HepG2 (cell line): ENCODE measurements around the gene FAM221B. TPM values are rescaled to one million over a fixed set of nuclear protein-coding genes. Genes with fewer than 3 reads are reported as not detected.

Experiments used
- ATAC-seq: fragments of 200-7000 bp; cut with Tn5 transposase; 3 replicates; pipeline ENCODE4 v1.9.1; 2020; ENCODE audit warnings: mild to moderate bottlenecking, moderate library complexity
- BruUV-seq: library from RNA; stranded (reverse); fragments of 400-500 nt; replicated peaks from 2 replicates; lab custom pipeline; 2021; lab: Mats Ljungman, UMichigan
- CTCF ChIA-PET: fragments of 300-600 bp; formaldehyde crosslinking; extraction: SDS; loops from one replicate; lab custom pipeline; 2021; ENCODE audit warnings: low total read pairs, inconsistent platforms, low intra/inter-chr PET ratio; lab: Yijun Ruan, JAX
- POLR2A ChIA-PET: fragments of 350-600 bp; sonication (Branson Sonifier 250); formaldehyde crosslinking; loops from one replicate; lab custom pipeline; 2020; ENCODE audit warnings: antibody characterized with exemption, inconsistent platforms; lab: Yijun Ruan, JAX
- DNase-seq: peaks from one replicate; pipeline ENCODE4 v3.0.0-alpha.2; 2015; ENCODE audit warnings: low spot score
- FAIRE-seq: peaks from 3 replicates; lab custom pipeline; 2011; peaks lifted over from hg19 to GRCh38; lab: Jason Lieb, UNC
- H2AFZ ChIP-seq: one replicate; pipeline ENCODE4 v1.6.1; 2011; ENCODE audit warnings: low read length, inconsistent platforms
- H3K27ac ChIP-seq: fragments of 300-600 bp; 3 replicates; pipeline ENCODE4 v1.8.0; 2011; ENCODE audit warnings: mixed run types, mild to moderate bottlenecking, mixed read lengths, low read length, inconsistent platforms; ENCODE audit not compliant: insufficient read depth; ENCODE audit errors: extremely low read length
- H3K27me3 ChIP-seq, 2 experiments: fragments of 200-600 bp in 1 of 2; 2 replicates in 1 of 2; 3 replicates in 1 of 2; pipeline versions ENCODE4 v1.6.0 to v1.8.0; 2011; ENCODE audit warnings: low read length in 2 of 2, mild to moderate bottlenecking in 2 of 2, moderate library complexity in 2 of 2, inconsistent platforms in 1 of 2; ENCODE audit not compliant: insufficient read depth in 2 of 2, control insufficient read depth in 1 of 2
- H3K36me3 ChIP-seq, 2 experiments: fragments of 200-600 bp in 1 of 2; replicated peaks in 1 of 2; 2 replicates in 1 of 2; 3 replicates in 1 of 2; pipeline versions ENCODE4 v1.5.1 to v1.8.0; 2011; ENCODE audit warnings: low read length in 2 of 2, inconsistent platforms in 1 of 2; ENCODE audit not compliant: insufficient read depth in 2 of 2, control insufficient read depth in 1 of 2
- H3K4me1 ChIP-seq: 2 replicates; pipeline ENCODE4 v1.5.1; 2012; ENCODE audit warnings: low read length, inconsistent platforms; ENCODE audit not compliant: insufficient read depth
- H3K4me2 ChIP-seq: 2 replicates; pipeline ENCODE4 v1.6.0; 2011; ENCODE audit warnings: low read depth, low read length, inconsistent platforms
- H3K4me3 ChIP-seq, 3 experiments: fragments of 200-600 bp in 1 of 3; sonication (generic), shearing (Covaris generic) in 1 of 3; replicated peaks in 1 of 3; 2 replicates each; pipeline ENCODE4 v1.5.1; 2011 to 2016; ENCODE audit warnings: low read length in 3 of 3, inconsistent platforms in 2 of 3, low read depth in 2 of 3, mild to moderate bottlenecking in 2 of 3, control low read depth in 1 of 3, mixed read lengths in 1 of 3; ENCODE audit not compliant: insufficient read depth in 1 of 3
- H3K79me2 ChIP-seq: one replicate; pipeline ENCODE4 v1.6.1; 2011; ENCODE audit warnings: low read length, inconsistent platforms; ENCODE audit not compliant: insufficient read depth
- H3K9ac ChIP-seq: 2 replicates; pipeline ENCODE4 v1.6.0; 2011; ENCODE audit warnings: mild to moderate bottlenecking, low read depth, low read length, inconsistent platforms; ENCODE audit not compliant: insufficient read depth
- H3K9me3 ChIP-seq: 2 replicates; pipeline ENCODE4 v1.5.1; 2012; ENCODE audit warnings: mild to moderate bottlenecking, low read length
- H4K20me1 ChIP-seq: 2 replicates; pipeline ENCODE4 v1.6.0; 2011; ENCODE audit warnings: inconsistent platforms, mild to moderate bottlenecking, low read length, moderate library complexity; ENCODE audit not compliant: insufficient read depth
- AHR ChIP-seq: IDR thresholded peaks from 2 replicates; pipeline ENCODE4 v1.6.1; 2018; ENCODE audit warnings: missing genetic modification reagents, missing compliant biosample characterization
- CAMTA2 ChIP-seq: sonication (generic); formaldehyde crosslinking; IDR thresholded peaks from 2 replicates; pipeline ENCODE4 v1.4.0; 2020; ENCODE audit warnings: mild to moderate bottlenecking, missing genetic modification reagents, borderline replicate concordance
- FOXC1 ChIP-seq: sonication (generic); formaldehyde crosslinking; IDR thresholded peaks from 2 replicates; pipeline ENCODE4 v1.8.0; 2022; ENCODE audit warnings: mild to moderate bottlenecking, missing genetic modification reagents, borderline replicate concordance
- FOXK1 ChIP-seq: sonication (generic); formaldehyde crosslinking; IDR thresholded peaks from 2 replicates; pipeline ENCODE4 v1.4.0; 2020; ENCODE audit warnings: low read depth, missing genetic modification reagents, borderline replicate concordance
- HOXD1 ChIP-seq: sonication (generic); formaldehyde crosslinking; IDR thresholded peaks from 2 replicates; pipeline ENCODE4 v1.5.0; 2020; ENCODE audit warnings: missing genetic modification reagents
- NFYC ChIP-seq: IDR thresholded peaks from 2 replicates; pipeline ENCODE4 v1.6.1; 2016; ENCODE audit warnings: missing genetic modification reagents, missing compliant biosample characterization
- RORA ChIP-seq: sonication (generic); formaldehyde crosslinking; IDR thresholded peaks from 2 replicates; pipeline ENCODE4 v1.5.0; 2020; ENCODE audit warnings: mild to moderate bottlenecking, missing genetic modification reagents, moderate library complexity
- SNAPC5 ChIP-seq: sonication (generic); formaldehyde crosslinking; IDR thresholded peaks from 2 replicates; pipeline ENCODE4 v1.8.1; 2023; ENCODE audit warnings: mild to moderate bottlenecking, missing genetic modification reagents, borderline replicate concordance
- ZBTB21 ChIP-seq: sonication (generic); formaldehyde crosslinking; IDR thresholded peaks from 2 replicates; pipeline ENCODE4 v1.4.0; 2020; ENCODE audit warnings: missing genetic modification reagents
- ZFP91 ChIP-seq: sonication (generic); formaldehyde crosslinking; IDR thresholded peaks from 2 replicates; pipeline ENCODE4 v1.9.0; 2022; ENCODE audit warnings: missing genetic modification reagents, mild to moderate bottlenecking, borderline replicate concordance
- ZNF569 ChIP-seq: sonication (generic); formaldehyde crosslinking; IDR thresholded peaks from 2 replicates; pipeline ENCODE4 v1.5.0; 2020; ENCODE audit warnings: mild to moderate bottlenecking, missing genetic modification reagents, moderate library complexity, borderline replicate concordance
- ZNF7 ChIP-seq: IDR thresholded peaks from 2 replicates; pipeline ENCODE4 v1.6.1; 2016; ENCODE audit warnings: missing biosample characterization, missing genetic modification reagents
- ZNF713 ChIP-seq: sonication (generic); formaldehyde crosslinking; IDR thresholded peaks from 2 replicates; pipeline ENCODE4 v1.4.0; 2020; ENCODE audit warnings: mild to moderate bottlenecking, missing genetic modification reagents
- ZNF775 ChIP-seq: sonication (generic); formaldehyde crosslinking; IDR thresholded peaks from 2 replicates; pipeline ENCODE4 v1.4.0; 2020; ENCODE audit warnings: missing genetic modification reagents, mild to moderate bottlenecking, moderate library complexity, borderline replicate concordance
- ZNF790 ChIP-seq: sonication (generic); formaldehyde crosslinking; IDR thresholded peaks from 2 replicates; pipeline ENCODE4 v1.8.0; 2022; ENCODE audit warnings: missing genetic modification reagents, mild to moderate bottlenecking, borderline replicate concordance
- ZSCAN25 ChIP-seq: sonication (generic); formaldehyde crosslinking; IDR thresholded peaks from 2 replicates; pipeline ENCODE4 v1.8.0; 2022; ENCODE audit warnings: mild to moderate bottlenecking, missing genetic modification reagents
- WGBS: methylation state at CpG from one replicate; pipeline ENCODE4 v1.1.6; 2017; ENCODE audit warnings: low lambda C conversion rate; 5-methylcytosine and 5-hydroxymethylcytosine counted together
- in situ Hi-C: cut with HindIII; loops from 2 replicates; pipeline ENCODE4 v1.10.0; 2017; ENCODE audit warnings: low pct_unique_long_range_greater_than_20kb; ENCODE audit not compliant: extremely low pct_ligation_motif_present
- intact Hi-C: fragments of 100-400 bp; cut with micrococcal nuclease; formaldehyde crosslinking; loops from one replicate; pipeline ENCODE4 v1.10.0; 2022; ENCODE audit not compliant: unreplicated experiment
- polyA plus RNA-seq, 8 experiments: library from polyadenylated mRNA; depleted of rRNA in 3 of 8; stranded (reverse) in 7 of 8; unstranded in 1 of 8; fragments of >200 nt; fragmentation: Illumina TruSeq in 4 of 8; extraction: Trizol in 4 of 8; gene quantifications; 2 replicates each; pipeline versions ENCODE4 v1.2.1 to v1.2.3, GENCODE V29; 2011 to 2016; ENCODE audit warnings: low read depth in 4 of 8, missing spikeins in 1 of 8, mixed read lengths in 1 of 8; ENCODE audit not compliant: insufficient read depth in 1 of 8
- total RNA-seq, 5 experiments: library from RNA; depleted of rRNA; stranded (reverse); fragments of >200 nt; fragmentation: Illumina TruSeq; extraction: Trizol; gene quantifications; 2 replicates each; pipeline ENCODE4 v1.2.3, GENCODE V29; 2016; ENCODE audit warnings: low read depth in 1 of 5
- TF ChIP-seq, protein P1 (sequence below): sonication (generic); formaldehyde crosslinking; IDR thresholded peaks from 2 replicates; pipeline ENCODE4 v1.5.0; 2020; ENCODE audit warnings: missing genetic modification reagents
- TF ChIP-seq, protein P2 (sequence below): sonication (generic); formaldehyde crosslinking; IDR thresholded peaks from 2 replicates; pipeline ENCODE4 v1.5.1; 2020; ENCODE audit warnings: mild to moderate bottlenecking, missing genetic modification reagents, moderate library complexity
- TF ChIP-seq, protein P3 (sequence below): sonication (generic); formaldehyde crosslinking; IDR thresholded peaks from 2 replicates; pipeline ENCODE4 v1.4.0; 2020; ENCODE audit warnings: missing genetic modification reagents

Gene FAM221B
- total and polyA plus RNA-seq, 2 of the 13 experiments (the other 11 are each of a cell fraction or from before 2014, with no cell fraction given): not detected

DNA sequence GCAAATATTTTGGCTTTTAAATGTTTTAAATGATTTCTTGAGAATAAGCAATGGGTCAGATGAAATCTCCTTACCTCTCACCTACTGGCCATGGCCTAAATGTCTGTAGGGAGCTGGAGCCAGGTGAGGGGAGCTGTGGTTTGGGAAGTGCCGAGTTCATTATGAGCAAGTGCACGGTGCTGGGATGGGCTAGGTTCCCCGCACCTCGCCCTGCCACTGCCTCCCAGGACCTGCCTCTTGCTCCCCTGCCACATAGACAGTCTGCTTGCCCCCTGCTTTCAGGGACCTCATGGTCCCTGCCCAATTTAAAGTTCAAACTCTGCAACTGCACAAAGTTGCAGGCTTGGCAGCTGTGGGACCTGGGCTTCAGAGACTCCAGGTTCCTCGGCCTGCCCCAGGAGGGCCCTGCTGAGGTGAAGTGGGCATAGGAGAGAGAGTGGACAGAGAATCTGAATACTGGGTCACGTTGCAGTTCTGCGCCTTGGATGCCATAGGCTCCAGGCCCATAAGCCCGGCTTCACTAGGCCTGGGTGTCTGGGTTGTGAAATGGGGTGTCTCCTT lies 36.2 kb upstream of the FAM221B start:
- no peak overlapping the region for H3K4me2 ChIP-seq
- H3K36me3 ChIP-seq: no peaks in the 10 kb centered on the region
- no peak overlapping the region for H3K4me3 ChIP-seq
- intact Hi-C loops (no loop called here), in situ Hi-C loops (no loop called here)
- 0 out of 2 replicates have a peak, but pooled peaks cover 5% of the 10 kb centered on the region for H3K4me1 ChIP-seq
- DNase-seq (no peak), FAIRE-seq (no peak), ATAC-seq (no peak)
- H3K9me3 ChIP-seq: no peaks in the 10 kb centered on the region
- TF ChIP-seq ZBTB21 (CRISPR knock-in tag) (no peak), ZSCAN25 (CRISPR knock-in tag) (no peak), ZNF7 (CRISPR knock-in tag) (no peak), CAMTA2 (CRISPR knock-in tag) (no peak), ZNF569 (CRISPR knock-in tag) (no peak), FOXC1 (CRISPR knock-in tag) (no peak), AHR (CRISPR knock-in tag) (no peak), ZNF790 (CRISPR knock-in tag) (no peak), ZNF713 (CRISPR knock-in tag) (no peak), NFYC (CRISPR knock-in tag) (no peak), ZNF775 (no peak), SNAPC5 (no peak), ZFP91 (CRISPR knock-in tag) (no peak), FOXK1 (CRISPR knock-in tag) (no peak), HOXD1 (CRISPR knock-in tag) (no peak), RORA (CRISPR knock-in tag) (no peak)
- TF ChIP-seq, protein P1, sequence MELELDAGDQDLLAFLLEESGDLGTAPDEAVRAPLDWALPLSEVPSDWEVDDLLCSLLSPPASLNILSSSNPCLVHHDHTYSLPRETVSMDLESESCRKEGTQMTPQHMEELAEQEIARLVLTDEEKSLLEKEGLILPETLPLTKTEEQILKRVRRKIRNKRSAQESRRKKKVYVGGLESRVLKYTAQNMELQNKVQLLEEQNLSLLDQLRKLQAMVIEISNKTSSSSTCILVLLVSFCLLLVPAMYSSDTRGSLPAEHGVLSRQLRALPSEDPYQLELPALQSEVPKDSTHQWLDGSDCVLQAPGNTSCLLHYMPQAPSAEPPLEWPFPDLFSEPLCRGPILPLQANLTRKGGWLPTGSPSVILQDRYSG (CRISPR knock-in tag): no peak
- TF ChIP-seq, protein P2, sequence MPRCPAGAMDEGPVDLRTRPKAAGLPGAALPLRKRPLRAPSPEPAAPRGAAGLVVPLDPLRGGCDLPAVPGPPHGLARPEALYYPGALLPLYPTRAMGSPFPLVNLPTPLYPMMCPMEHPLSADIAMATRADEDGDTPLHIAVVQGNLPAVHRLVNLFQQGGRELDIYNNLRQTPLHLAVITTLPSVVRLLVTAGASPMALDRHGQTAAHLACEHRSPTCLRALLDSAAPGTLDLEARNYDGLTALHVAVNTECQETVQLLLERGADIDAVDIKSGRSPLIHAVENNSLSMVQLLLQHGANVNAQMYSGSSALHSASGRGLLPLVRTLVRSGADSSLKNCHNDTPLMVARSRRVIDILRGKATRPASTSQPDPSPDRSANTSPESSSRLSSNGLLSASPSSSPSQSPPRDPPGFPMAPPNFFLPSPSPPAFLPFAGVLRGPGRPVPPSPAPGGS (CRISPR knock-in tag): no peak
- TF ChIP-seq, protein P3, sequence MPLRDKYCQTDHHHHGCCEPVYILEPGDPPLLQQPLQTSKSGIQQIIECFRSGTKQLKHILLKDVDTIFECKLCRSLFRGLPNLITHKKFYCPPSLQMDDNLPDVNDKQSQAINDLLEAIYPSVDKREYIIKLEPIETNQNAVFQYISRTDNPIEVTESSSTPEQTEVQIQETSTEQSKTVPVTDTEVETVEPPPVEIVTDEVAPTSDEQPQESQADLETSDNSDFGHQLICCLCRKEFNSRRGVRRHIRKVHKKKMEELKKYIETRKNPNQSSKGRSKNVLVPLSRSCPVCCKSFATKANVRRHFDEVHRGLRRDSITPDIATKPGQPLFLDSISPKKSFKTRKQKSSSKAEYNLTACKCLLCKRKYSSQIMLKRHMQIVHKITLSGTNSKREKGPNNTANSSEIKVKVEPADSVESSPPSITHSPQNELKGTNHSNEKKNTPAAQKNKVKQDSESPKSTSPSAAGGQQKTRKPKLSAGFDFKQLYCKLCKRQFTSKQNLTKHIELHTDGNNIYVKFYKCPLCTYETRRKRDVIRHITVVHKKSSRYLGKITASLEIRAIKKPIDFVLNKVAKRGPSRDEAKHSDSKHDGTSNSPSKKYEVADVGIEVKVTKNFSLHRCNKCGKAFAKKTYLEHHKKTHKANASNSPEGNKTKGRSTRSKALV (CRISPR knock-in tag): no peak
- H3K27me3 ChIP-seq: peaks cover 1 to 21% of the 10 kb centered on the region in 2 experiments; a peak in 2 of 5 replicates
- 38% methylated on average over 5 of the region's 8 CpGs for WGBS
- H3K9ac ChIP-seq: no peak overlapping the region
- ChIA-PET POLR2A (no interaction called here), CTCF (no interaction called here)
- H3K27ac ChIP-seq: no peak overlapping the region
- no peaks in the 10 kb centered on the region for H3K79me2 ChIP-seq
- BruUV-seq: no TSS peak
- H2AFZ ChIP-seq: no peak overlapping the region
- H4K20me1 ChIP-seq: no peaks in the 10 kb centered on the region
